Hematopoietic multipotent progenitor cell treated with erythropoietin and hydrocortisone succinate and interleukin-3 and kit ligand, for 6 days (in vitro differentiated cells): ENCODE data around the gene RNF223.
"Not testable (repeated sequence)": the region's sequence is repeated elsewhere in the genome, so short reads cannot be mapped to it uniquely, and the experiment has no call there.

Source experiments
- DNase-seq: peaks from one replicate; pipeline ENCODE4 v3.0.0-alpha.2; 2015

Gene RNF223

DNA sequence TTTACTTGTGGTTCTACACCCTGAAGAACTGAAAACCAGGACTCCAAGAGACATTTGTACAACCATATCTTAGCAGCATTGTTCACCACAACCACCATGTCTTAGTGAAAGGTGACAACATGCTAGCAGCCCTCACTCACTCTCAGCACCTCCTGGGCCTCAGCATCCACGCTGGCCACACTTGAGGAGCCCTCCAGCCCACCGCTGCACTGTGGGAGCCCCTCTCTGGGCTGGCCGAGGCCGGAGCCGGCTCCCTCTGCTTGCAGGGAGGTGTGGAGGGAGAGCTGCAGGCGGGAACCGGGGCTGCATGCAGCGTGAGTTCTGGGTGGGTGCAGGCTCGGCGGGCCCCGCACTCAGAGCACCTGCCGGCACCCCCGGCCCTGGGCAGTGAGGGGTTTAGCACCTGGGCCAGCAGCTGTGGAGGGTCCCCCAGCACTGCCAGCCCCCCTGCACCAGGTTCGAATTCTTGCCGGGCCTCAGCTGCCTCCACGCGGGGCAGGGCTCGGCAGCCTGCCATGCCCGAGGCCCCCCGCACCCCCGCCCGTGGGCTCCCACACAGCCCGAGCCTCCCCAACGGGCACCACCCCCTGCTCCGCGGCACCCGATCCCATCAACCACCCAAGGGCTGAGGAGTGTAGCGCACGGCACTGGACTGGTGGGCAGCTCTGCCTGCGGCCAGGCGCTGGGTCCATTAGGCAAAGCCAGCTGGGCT lies 32.6 kb upstream of the RNF223 start:
- no peak for DNase-seq

DNA sequence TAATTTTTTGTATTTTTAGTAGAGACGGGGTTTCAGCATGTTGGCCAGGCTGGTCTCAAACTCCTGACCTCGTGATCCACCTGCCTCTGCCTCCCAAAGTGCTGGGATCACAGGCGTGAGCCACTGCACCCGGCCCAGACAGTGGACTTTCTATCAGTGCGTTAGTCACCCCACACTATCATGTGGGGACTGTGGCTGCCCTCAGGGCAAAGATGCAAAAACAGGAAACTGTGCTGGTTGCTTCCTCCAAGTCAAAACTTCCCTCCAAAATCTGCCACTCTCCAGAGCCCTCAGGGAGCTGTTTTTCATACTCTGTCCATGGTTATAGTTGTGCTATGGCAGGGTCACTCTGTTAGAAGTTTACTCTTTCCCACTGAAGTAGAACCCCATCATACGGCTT lies 30.0 kb upstream of the RNF223 start:
- DNase-seq: not testable (repeated sequence)

DNA sequence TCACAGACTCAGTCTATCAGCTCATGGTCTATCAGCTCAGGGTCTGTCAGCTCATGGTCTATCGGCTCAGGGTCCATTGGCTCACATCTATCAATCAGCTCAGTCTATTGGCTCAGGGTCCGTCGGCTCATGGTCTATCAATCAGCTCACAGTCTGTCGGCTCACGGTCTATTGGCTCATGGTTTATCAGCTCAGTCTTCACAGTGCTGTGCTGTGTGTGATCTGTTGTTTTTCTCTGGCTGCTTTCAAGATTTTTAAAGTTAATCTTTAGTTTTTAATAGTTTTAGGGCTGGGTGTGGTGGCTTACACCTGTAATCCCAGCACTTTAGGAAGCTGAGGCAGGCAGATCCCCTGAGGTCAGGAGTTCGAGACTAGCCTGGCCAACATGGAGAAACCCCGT lies 27.4 kb upstream of the RNF223 start:
- no peak for DNase-seq

DNA sequence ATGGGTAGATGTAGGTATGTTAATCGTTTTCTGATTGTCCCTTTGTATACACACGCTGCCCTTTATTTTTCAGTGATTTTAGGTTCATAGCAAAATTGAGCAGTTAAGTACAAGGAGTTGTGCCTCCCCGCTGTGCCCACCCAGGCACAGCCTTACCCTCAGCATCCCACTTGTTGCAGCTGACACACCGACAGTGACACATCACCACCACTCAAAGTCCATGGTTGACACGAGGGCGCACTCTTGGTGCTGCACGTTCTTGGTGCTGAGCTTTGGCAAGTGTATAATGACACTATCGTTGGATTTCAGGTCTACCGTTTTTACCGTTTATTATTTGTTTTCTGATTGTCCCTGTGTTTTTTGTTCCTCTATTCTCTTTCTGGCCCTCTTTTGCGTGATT lies 26.2 kb upstream of the RNF223 start:
- DNase-seq: no peak

DNA sequence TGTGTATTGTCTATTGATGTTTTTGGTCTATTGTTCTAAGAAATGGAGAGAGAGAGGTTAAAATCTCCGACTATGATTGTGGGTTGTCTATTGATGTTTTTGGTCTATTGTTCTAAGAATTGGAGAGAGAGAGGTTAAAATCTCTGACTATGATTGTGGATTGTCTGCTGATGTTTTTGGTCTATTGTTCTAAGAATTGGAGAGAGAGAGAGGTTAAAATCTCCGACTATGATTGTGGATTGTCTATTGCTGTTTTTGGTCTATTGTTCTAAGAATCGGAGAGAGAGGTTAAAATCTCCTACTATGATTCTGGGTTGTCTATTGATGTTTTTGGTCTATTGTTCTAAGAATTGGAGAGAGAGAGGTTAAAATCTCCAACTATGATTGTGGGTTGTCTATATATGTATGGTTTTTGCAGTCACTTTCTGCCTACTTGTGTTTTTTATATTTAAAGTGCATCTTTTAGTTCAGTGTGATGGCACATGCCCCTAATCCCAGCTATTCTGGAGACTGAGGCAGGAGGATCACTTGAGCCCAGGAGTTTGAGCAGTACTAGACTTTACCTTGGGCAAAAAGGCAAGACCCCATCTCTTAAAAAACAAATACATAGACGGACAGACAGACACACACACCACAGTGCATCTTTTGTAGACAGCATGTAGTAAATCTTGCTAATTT lies 25.5 kb upstream of the RNF223 start:
- DNase-seq: no peak

DNA sequence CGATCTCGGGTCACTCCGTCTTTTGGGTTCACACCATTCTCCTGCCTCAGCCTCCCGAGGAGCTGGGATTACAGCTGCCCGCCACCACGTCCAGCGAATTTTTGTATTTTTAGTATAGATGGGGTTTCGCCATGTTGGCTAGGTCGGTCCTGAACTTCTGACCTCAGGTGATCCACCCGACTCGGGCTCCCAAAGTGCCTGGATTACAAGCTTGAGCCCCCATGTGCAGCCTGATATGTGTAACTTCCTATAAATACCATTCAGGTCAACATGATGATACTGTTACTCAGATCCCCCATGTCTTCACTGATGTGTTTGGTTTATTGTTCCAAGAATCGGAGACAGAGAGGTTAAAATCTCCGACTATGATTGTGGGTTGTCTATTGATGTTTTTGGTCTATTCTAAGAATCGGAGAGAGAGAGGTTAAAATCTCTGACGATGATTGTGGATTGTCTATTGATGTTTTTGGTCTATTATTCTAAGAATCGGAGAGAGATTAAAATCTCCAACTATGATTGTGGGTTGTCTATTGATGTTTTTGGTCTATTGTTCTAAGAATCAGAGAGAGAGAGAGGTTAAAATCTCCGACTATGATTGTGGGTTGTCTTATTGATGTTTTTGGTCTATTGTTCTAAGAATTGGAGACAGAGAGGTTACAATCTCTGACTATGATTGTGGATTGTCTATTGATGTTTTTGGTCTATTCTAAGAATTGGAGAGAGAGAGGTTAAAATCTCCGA lies 24.7 kb upstream of the RNF223 start:
- no peak for DNase-seq

DNA sequence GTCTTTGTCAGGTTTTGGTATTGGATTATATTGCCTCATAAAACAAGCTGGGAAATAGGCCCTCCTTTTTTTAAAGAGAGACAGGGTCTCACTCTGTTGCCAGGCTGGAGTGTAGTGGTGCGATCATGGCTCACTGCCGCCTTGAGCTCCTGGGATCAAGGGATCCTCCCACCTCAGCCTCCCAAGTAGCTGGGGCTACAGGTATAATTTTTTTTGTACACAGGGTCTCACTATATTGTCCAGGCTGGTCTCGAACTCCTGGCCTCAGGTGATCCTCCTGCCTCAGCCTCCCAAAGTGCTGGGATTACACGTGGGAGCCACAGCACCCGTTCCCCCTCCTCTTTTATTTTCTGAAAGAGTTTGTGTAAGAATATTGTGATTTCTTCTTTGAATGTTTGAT lies 22.0 kb upstream of the RNF223 start:
- DNase-seq: not testable (repeated sequence)

DNA sequence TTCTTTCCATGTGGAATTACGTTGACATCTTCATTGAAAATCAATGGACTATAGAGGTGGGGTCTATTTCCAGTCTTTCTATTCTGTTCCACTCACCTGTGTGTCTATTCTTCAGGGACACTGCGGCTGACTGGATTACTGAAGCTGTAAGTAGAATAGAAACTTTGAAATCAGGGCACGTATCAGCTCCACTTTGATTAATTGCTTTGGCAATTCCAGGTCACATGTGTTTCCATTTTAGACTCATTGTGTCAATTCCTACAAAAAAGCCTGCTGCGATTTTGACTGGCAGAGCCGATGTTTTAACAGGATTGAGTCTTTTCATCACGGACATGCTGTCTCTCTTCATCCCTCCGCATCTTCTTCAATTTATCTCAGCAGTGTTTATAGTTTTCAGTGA lies 20.9 kb upstream of the RNF223 start:
- DNase-seq: no peak

DNA sequence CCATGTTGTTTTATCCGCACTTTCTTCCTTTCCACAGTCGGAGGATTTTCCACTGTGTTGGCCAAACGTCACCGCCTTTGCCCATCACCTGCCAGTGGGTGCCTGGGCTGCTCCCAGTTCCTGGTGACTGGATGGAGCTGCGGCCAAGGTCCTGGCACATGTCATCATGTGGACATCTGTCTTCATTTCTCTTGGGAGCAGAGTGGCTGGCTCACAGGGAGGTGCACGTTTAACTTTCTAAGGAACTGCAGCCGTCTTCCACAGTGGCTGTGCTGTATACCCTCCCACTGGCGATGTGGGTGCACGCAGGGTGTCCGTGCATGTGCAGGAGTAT lies 19.5 kb upstream of the RNF223 start:
- DNase-seq: no peak

DNA sequence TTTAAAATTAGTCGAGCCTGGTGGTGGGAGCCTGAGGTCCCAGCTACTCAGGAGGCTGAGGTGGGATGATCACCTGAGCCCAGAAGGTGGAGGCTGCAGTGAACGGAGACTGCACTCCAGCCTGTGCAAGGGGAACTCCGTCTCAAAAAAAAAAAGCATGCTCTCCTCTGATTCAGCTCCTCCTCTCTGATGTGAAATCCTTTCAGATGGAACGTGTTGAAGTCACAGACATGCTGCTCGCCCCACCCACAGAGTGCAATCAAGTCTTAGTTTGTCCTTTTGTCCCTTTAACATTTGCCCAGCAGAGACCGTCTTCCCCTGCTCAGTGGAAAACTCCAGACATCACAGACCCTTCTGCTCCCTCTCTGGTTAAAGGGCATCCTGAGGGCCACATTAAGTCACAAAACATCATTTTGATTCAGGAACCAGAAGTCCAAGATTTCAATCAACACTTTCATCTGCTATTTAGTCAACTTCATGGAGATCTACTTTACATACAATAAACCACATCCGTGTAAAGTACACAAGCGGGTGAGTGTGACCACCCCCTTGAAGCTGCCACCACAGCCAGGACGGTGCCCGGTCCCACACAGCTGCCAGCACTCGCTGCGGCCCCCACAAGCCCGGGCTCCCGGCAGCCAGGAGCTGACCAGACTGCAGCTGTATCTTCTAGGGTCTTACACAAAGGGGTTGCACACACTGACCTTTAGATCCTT lies 18.9 kb upstream of the RNF223 start:
- no peak for DNase-seq

DNA sequence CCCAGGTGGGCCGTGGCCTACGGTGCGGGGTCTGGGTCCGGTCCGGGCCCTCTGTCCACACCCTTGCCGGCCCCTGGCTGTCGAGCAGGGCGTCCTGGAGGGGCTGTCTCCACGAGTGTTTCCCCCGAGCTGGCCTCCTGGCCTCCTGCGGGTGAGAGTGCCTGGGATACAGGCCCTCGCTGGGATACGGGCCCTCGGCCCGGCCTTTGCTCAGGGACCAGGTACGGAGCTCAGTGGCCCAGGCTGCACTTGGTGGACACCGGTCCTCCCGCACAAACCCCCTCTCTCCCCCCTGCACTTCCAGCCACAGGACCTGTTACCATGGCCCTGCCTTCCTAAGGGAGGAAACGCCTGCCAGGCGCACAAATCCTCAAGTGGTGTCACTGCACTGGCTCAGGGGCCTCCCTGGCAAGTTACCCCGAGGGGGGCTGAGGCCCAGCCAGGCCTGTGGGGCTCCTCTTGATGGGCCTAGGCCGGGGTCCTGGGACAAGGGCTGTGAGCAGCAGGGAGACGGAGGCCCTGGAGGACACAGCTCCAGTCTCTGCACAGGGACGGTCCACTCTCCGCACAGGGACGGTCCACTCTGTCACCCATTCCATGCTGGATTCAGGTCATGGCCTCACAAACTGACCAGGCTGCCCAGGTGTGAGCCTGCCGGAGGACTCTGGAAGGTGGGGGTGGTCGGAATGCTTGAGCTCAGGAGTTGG lies 18.2 kb upstream of the RNF223 start:
- no peak for DNase-seq

DNA sequence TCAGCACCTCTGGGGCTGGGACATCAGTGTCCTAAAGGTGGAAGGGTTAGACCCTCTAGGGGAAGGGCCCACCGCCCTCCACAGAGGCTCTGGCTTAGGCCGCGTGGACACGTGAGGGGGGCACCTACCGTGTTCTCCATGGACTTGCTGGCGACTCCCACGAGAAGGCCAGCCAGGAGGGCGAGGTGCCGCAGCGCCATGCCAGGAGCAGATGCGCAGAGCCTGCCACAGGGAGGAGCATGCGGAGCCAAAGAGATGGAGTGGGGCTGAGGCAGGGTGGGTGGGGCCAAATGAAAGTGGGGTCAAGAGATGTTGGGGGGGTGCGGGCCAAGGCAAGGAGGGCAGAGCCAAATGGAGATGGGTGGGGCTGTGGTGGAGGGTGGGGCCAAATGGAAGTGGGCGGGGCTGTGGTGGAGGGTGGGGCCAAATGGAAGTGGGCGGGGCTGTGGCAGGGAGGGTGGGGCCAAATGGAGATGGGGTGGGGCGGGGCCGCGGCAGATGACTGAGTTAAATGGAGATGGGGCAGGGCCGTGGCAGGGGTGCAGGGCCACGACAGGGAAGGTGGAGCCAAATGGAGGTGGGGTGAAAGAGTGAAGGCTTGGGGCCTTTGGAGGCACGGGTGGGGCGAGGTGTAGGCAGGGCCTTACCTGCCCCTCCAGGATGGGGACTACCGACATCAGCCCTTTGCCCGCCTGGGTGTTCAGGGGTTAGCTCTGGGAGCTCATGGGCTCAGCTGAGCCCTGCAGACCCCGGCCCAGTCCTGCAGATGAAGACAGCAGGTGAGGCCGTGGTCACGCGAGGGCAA lies 17.4 kb upstream of the RNF223 start:
- DNase-seq: peak; percentile 58

DNA sequence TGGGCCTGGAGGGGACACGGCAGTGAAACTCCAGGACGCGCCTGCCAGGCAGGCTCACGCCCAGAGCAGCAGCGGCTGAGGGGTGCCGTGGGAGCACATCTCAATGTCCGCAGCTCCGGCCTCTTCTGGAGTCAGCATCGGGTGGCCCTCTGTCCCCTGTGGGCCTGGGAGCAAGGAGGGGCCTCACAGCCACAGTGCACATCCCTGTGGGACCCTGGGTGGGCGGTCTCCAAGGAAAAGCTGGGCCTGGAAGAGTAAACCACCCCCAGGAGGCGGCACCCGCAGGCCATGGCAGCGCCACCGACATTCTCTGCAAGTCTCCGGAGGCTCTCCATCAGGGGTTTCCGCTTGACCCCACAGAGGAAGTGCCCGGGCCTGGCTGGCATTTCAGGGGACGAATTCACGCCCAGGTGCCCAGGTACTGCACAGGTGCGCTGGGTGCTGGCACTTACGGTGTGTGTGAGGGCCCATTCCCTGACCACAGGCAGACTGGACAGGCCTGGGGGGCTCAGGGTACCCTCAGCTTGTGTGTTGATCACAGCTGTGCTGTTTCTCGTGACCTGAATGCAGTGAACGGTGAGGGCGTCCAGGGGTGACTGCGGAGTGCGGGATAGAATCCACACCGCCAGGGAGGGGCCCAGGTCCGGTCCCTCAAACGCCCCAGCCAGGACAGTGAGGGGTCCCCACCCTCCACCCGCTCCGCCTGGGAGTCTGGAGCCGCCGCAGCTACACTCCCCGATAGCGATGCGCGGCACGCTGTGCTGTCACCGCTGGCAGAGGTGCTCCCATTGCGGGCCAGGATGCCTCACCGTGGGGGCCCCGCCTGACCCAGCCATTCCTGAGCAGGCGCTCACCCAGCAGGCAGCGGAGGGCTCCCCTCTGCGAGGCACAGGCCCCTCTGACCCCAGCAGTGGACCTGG lies 16.6 kb upstream of the RNF223 start:
- DNase-seq: no peak

DNA sequence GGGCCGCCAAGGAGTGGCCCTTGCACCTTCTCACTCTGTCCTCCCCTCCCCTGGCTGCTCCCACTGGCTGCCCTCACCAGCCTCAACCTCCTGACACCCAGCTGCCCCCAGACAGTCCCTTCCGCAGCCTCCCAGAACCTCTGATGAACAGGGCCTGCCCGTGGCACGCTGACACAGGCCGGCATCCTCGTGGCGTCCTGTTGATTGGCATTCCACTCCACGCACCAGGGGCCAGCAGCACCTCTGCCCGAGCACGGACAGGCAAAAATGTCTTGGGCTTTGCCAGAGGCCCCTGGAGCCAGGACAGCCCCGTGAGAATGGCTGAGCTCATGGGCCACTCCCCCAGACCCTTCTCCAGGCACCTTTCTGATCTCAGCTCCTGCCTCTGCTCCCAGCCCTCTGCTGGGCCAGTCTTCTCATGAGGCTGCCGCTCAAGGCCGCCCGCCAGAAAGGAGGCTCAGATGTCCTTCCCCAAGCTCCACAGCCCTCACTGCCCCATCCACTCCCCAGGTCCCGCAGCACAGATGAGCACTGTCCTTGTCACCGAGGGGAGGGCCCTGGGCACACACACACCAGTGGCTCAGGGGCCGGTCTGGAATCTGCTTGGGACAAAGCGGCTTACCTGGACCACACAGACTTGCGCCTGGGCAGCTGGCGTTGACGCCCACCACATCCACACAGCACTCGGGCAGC lies 15.8 kb upstream of the RNF223 start:
- no peak for DNase-seq

DNA sequence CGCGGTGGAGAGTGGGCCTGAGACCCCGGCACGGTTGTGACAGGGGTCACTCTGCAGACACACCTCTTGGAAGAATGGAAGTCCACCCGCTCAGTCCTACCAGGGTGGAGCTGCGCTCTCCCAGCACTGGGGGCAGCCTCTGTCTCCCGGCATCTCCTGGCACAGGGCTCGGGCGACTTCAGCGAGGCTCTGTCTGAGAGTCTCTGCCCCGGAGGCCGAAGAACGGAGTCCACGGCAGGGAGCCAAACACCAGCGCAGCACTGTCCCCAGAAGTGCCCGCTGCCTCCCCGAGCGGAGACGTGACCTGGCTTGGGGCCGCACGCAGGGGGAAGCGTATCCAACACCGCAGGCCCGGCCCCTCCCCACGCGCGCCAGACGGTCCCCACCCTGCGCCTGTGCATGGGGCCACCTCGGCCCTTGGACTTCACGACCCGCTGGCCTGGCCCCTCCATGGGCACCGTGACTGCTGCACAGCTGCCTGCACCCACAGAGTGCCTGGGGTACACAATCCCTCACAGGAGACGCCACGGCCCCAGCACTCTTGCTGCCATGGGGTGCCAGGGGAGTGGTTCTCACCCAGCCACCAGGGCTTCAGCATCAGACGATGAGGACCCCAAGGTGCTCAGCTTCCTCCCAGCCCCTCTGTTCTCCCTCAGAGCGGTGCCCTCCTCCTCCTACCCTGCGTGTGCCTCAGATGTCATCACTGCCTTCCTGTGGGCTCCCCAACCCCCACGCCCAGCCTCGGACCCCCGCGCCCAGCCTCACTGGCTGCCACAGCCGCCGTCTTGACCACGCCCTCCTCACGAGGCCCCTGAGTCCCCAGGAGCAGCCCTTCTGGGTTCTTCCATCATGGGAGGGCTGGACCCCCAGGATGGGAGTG lies 14.9 kb upstream of the RNF223 start:
- no peak for DNase-seq

DNA sequence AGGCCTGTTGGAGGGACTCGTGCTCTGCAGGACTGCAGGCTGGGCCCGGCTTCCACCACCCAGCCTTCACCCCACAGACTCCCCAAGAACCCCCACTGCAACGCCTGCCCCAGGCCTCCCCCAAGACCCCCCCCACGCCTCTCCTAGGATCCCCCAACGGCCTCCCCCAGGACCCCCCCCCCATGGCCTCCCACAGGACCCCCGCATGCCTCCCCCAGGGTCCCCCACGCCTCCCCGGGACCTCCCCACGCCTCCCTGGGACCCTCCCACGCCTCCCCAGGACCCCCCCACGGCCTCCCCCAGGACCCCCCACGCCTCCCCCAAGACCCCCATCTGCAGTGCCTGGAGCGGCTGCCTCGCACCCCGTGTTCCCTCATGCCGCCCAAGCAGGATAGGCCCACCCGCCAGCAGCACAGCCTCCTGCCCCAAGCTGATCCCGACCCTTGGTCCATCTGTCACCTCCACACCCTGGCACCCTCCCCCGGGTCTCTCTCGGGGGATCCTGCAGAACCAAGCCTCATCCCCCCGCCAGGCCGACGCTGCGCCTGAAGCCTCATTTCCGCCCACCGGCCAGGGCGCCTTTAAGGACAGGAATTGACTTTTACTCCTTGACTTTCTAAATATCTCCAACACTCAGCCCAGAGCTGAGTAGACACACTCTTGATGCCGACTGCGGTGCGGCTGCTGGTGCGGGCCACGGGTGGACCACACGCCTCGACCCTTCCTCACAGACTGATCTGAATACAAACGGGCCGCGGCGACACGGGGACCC lies 14.1 kb upstream of the RNF223 start:
- DNase-seq: no peak

DNA sequence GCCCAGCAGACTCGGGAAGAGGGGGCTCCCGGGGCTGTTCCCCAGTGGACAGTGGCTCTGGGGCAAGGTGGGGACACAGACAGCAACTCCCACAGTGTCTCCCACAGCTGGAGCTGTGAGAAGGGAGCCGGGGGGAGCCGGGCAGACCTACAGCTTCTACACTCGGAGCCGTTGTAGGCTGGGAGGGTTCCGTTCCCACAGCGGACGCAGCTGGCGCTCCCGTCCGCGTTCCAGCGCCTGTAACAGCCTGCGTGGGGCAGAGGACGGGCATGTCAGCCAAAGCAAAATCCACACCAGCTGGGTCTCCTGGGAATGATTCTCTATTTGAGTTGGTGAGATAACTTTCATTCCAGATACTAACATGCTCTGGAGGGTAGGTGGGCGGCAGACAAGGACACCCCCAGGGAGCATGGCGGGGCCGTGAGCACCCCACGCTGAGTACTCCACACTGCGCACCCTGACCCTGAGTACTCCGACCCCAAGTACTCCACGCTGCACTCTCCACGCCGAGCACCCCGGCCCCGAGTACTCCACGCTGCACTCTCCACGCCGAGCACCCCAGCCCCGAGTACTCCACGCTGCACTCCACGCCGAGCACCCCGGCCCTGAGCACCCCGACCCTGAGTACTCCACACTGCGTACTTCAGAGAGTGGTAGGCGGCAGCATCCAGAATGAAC lies 13.4 kb upstream of the RNF223 start:
- DNase-seq: no peak

DNA sequence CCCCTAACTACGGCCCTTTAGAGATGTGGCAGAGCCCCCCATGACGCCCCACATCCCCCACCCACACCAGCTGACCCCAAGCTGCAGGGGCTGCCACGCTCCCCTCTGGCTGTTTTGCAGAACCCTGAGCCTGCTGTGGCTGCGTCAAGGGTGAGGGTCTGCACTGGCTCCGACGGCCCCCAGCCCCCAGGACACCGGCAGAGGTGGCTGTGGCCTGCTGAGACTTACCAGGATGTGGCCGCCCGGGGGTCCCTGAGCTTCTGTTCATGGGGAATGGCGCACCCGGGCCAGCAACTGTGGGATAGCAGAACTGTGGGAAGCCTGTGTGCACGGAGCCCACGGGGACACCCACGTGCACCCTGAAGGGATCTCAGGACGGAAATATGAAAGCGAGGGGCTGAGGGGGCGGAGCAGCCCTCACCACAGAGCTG lies 12.8 kb upstream of the RNF223 start:
- DNase-seq: no peak
